Activated CD4-positive, alpha-beta T cell treated with anti-CD3 and anti-CD28 coated beads for 1 hour (primary cell): ENCODE measurements around the gene TRIM54.

ENCODE experiments used
- DNase-seq: peaks from one replicate; pipeline ENCODE4 v3.0.0-alpha.2; 2020

Gene TRIM54

GRCh38 chr2:27281855-27282559 lies at the start of gene TRIM54:
TSS of gene TRIM54 (plus strand) at chr2:27282429. CDS start at chr2:27282732, 303 bp downstream.
- DNase-seq, result no peak

DNA sequence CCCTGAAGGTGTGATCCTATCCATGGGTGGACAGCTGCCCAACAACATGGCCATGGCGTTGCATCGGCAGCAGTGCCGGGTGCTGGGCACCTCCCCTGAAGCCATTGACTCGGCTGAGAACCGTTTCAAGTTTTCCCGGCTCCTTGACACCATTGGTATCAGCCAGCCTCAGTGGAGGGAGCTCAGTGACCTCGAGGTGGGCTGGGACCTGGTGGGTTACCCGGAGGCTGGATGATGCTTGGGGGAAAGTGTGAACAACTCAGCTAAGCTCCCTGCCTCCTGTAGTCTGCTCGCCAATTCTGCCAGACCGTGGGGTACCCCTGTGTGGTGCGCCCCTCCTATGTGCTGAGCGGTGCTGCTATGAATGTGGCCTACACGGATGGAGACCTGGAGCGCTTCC lies 48.9 kb upstream of the TRIM54 start:
- DNase-seq, result no peak

- no peak for DNase-seq
Observed at GRCh38 chr2:27236136-27236535, 46.1 kb upstream of the TRIM54 start.

DNA sequence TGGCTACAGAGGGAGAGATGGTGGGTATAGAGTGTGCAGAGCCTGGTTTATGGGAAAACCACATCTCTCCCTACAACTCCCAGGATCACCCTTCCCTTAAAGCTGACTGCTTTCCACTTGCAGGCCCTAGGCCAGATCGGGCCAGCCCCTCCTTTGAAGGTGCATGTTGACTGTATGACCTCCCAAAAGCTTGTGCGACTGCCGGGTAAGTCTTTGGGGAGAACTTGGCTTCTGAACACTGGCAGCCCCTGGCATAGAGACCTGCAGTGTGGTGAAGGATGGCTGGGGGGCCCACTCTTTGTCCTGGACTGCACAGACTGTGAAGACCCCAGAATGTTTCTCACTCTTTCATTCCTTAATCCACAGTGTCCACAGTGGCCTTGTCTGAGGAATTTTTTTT lies 45.6 kb upstream of the TRIM54 start:
- DNase-seq, result no peak

GRCh38 chr2:27237341-27237945 lies 44.8 kb upstream of the TRIM54 start:
- DNase-seq, result no peak

GRCh38 chr2:27238976-27239375 lies 43.3 kb upstream of the TRIM54 start:
- DNase-seq, result no peak

- DNase-seq, result no peak
Observed at GRCh38 chr2:27240406-27240805, 41.8 kb upstream of the TRIM54 start.

GRCh38 chr2:27241761-27242613 lies 40.2 kb upstream of the TRIM54 start:
- DNase-seq, result no peak

- no peak for DNase-seq
Observed at GRCh38 chr2:27242614-27242951, 39.6 kb upstream of the TRIM54 start.

- DNase-seq, result no peak
Observed at GRCh38 chr2:27243391-27244130, 38.7 kb upstream of the TRIM54 start.

DNA sequence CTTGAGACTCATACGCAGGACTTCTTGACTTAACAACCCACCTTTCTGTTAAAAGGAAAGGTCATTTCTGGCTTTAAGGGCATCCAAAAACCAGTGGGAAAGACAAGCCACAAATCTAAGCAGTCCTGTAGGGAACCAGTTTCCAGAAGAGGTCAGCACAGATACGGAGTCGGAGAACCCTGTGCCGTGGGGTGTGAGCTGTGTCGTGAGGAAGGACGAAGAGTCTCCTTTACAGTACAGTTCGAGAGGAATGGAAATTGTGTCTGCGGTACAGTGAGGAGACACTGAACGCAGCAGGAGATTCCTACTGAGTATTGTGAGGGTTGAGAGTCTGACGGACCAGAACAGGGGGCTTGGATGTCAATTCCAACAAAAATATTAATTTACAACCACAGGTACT lies 37.1 kb upstream of the TRIM54 start:
- no peak for DNase-seq

DNA sequence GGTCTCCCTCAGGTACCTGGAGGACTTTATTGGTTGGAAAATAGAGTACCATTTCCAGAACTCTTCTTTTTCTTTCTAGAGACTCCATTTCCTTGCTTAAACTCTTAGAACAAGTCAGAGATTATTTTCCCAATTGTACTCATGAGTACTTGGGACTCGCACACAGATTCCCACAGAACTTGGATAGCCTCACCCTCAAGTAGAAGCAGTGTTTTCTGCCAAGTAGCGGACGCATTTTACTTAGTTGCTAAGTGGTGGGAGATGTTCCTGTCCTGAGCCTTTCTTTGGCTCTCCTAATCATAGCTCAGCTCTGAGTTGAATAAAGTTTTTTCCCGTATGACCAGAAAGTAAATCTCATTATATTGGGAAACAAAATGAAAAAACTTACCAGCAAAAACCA lies 36.6 kb upstream of the TRIM54 start:
- DNase-seq, result no peak

GRCh38 chr2:27247893-27248292 lies 34.3 kb upstream of the TRIM54 start:
- no peak for DNase-seq

DNA sequence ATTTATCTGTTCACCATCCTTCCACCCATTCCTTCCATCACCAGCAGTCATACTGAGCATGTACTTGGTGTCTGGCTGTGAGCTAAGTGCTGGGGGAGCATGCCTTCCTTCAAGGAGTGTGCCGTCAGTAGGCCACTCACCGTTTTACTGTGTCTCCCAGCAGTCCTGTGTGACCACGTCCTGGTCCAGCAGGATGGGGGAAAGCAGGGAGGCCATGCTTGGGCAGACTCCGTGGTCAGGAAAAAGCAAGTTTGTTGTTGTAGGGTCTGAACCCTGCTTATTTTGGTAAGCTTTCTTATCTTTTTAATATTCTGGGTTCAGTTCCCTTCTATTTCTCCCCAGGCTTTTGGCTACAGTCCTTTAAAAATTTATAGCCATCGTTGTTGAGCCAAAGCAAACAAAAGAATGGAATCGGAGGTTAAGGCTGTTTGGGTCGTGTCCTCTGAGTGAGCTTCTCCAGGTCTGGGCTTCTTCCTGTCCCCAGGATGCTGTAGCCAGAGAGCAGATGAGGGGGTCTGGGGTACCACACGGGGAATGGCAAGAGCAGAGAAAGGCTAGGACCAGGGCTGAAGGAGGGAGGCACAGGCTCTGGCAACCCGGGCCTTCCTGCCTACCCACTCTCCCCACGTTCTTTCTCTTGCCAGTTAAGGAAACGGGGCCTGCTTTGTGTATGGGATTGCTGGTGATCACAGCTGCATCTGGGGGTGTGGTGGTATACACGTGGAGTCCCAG lies 32.9 kb upstream of the TRIM54 start:
- DNase-seq, result no peak

DNA sequence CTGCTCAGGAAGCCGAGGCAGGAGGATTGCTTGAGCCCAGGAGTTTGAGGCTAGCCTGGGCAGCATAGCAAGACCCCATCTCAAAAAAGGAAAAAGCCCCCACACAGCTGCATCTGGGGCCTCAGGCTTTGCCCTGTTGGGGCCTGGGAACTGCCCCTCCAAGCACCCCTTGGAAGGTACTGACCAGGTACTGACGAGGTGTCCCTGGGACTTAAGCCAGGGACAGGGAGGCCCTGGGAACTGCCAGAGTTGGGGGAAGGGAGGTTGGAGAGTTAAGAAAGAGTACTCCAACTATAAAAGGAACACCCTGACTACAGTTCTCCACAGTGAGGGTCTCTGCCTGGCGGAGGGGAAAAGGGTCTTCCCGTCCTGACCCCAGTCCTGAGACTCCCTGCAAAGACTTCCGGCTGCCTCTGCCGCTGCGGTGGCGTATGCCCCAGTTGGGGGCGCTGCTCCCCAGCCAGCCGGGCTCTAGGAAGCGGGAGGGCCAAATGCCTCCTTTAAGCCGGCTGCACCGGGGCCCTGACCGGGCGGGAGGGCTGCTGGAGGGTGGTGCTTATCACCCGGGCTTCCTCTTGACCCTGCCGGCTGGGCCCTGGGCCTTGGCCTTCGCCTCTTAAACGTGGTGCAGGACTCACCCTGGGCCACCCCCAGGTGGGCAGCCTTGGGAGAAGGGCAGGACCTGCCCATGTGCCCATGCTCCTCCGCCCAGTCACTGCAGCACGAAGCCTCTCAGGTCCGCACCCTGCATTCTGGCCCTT lies 32.2 kb upstream of the TRIM54 start:
- peak; percentile 27 for DNase-seq

- DNase-seq, result no peak
Observed at GRCh38 chr2:27250652-27251379, 31.4 kb upstream of the TRIM54 start.

- no peak for DNase-seq
Observed at GRCh38 chr2:27251766-27252165, 30.5 kb upstream of the TRIM54 start.

DNA sequence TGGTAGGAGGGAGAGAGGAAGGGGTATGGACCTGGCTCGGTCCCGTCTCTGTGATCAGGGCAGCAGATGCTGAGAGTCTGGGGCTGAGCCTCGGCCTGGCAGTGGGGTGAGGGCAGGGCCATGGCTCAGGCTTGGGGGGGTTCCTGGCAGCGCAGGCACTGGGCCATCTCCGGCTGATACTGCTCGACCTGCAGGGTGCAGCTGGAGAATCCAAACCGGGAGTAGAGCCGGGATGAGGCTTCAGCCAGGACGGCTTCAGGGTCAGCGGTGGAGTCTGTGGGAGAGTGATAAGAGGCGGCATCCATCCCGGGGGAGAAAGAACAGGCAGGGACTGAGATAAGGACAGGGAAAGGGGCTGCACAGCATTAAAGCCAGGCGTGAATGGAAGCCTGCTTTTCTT lies 27.0 kb upstream of the TRIM54 start:
- no peak for DNase-seq

- DNase-seq, result no peak
Observed at GRCh38 chr2:27255660-27256059, 26.6 kb upstream of the TRIM54 start.

DNA sequence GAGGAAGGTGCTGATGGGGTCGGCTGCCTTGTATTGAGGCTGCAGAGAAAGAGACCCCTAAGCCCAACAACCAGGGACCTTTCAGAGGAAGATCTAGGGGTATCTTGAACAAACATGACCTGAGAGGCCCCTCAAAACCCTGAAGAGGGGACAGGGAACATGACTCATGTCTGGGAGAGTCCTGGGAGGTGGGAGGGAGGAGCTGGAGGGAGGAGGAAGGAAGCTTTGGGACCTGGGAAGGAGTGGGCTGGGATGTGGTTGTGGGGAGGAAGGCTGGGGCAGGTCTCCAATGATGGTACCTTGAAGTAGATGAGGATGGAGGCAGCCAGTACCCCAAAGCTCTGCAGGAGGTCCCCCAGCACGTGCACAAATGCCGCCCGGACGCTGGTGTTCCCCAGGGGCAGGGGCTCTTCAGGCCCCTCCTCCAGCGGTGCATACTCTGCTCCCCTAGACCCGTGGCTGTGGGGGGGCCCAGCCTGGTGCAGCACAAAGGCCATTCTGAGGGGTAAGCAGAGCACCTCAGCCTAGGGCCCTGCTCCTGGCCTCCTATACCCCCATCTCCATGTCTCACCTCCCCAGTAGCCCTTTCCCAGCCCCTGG lies 25.3 kb upstream of the TRIM54 start:
- no peak for DNase-seq

- no peak for DNase-seq
Observed at GRCh38 chr2:27258051-27258450, 24.2 kb upstream of the TRIM54 start.
